Fibroblast of lung (primary cell): ENCODE data around the gene CASP5.

ENCODE experiments used
- EZH2 ChIP-seq: IDR thresholded peaks from 2 replicates; pipeline ENCODE4 v1.5.1; 2012; ENCODE audit warnings: low read length, control low read depth, mild to moderate bottlenecking; ENCODE audit errors: missing control alignments
- TF ChIP-seq, protein P1 (sequence below), 2 donors: IDR thresholded peaks in 1 of 2; conservative IDR thresholded peaks in 1 of 2; 1 replicate in 1 of 2; 2 replicates in 1 of 2; pipeline ENCODE4 v1.5.1; 2011 to 2012; ENCODE audit warnings: low read length in 2 of 2, control low read depth in 1 of 2, inconsistent platforms in 1 of 2, low read depth in 1 of 2, mild to moderate bottlenecking in 1 of 2

DNA sequence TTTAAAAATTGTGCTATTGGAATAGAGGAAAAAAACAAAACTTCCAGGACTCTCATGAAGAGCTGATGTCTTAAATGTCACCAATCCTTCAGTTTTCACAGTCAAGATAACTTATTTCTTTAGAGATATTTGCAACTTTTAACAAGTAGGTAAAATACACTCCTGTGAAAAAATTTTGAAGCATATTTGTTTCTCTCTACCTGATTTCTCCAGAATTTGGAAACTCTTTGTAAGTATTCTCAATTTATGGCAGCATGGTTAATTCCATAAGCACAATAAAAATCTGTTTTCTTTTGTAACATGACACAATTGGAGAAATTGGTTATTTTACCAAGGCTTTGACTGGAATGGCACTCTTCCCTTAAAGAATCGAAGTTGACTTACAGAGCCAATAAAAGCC lies 58.7 kb downstream of the CASP5 start:
- TF ChIP-seq, protein P1, sequence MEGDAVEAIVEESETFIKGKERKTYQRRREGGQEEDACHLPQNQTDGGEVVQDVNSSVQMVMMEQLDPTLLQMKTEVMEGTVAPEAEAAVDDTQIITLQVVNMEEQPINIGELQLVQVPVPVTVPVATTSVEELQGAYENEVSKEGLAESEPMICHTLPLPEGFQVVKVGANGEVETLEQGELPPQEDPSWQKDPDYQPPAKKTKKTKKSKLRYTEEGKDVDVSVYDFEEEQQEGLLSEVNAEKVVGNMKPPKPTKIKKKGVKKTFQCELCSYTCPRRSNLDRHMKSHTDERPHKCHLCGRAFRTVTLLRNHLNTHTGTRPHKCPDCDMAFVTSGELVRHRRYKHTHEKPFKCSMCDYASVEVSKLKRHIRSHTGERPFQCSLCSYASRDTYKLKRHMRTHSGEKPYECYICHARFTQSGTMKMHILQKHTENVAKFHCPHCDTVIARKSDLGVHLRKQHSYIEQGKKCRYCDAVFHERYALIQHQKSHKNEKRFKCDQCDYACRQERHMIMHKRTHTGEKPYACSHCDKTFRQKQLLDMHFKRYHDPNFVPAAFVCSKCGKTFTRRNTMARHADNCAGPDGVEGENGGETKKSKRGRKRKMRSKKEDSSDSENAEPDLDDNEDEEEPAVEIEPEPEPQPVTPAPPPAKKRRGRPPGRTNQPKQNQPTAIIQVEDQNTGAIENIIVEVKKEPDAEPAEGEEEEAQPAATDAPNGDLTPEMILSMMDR (conservative IDR thresholded peaks at IDR 0.05 in 1 of 2, IDR thresholded peaks at IDR 0.05 in 1 of 2; ENCODE audit: low read depth in 1 of 2, low read length in 2 of 2), result no peak
- TF ChIP-seq EZH2, result no peak
